HG03039 (cell line): ENCODE data around the gene VHLL.

Experiments used
- ATAC-seq: cut with Tn5 transposase; IDR thresholded peaks from one replicate; pipeline ENCODE4 v1.9.1; 2021; ENCODE audit warnings: mild to moderate bottlenecking, moderate library complexity; ENCODE audit not compliant: unreplicated experiment

Gene VHLL

GRCh38 chr1:156257711-156258110 is 41.4 kb downstream of the VHLL start:
- ATAC-seq: no peak

- ATAC-seq: no peak
Observed at GRCh38 chr1:156253634-156254033, 45.5 kb downstream of the VHLL start.

GRCh38 chr1:156251527-156251926 is 47.6 kb downstream of the VHLL start:
- no peak for ATAC-seq

DNA sequence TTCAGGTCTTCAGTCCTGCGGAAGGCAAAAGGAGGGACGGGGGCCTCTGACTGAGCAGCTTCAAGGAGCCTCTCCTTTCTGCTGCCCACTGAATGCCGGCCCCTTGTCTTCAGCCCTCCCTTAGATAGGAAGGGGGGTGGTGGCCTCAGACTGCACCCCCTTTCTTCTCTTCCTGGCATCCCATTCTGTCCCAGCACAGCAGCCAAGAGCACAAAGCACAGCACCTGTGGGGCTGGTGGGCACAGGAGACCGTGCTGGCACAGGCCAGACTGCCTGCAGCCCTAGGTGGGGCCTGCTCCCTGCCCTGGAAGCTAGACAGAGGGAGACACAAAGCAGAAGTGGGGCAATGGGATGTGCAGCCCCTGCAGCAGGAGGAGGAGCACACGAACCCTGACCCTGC is 49.5 kb downstream of the VHLL start:
- ATAC-seq: no peak
